Measurements from ENCODE around the gene TMEM59L. TPM values are rescaled to one million over a fixed set of nuclear protein-coding genes. Genes with fewer than 3 reads are reported as not detected.
"Not testable (repeated sequence)": the region's sequence is repeated elsewhere in the genome, so short reads cannot be mapped to it uniquely, and the experiment has no call there.

Gene TMEM59L
- total RNA-seq, 4 donors from 2014 or later = 3.1 to 12.6 (median 4.2) TPM; not detected in 1

DNA sequence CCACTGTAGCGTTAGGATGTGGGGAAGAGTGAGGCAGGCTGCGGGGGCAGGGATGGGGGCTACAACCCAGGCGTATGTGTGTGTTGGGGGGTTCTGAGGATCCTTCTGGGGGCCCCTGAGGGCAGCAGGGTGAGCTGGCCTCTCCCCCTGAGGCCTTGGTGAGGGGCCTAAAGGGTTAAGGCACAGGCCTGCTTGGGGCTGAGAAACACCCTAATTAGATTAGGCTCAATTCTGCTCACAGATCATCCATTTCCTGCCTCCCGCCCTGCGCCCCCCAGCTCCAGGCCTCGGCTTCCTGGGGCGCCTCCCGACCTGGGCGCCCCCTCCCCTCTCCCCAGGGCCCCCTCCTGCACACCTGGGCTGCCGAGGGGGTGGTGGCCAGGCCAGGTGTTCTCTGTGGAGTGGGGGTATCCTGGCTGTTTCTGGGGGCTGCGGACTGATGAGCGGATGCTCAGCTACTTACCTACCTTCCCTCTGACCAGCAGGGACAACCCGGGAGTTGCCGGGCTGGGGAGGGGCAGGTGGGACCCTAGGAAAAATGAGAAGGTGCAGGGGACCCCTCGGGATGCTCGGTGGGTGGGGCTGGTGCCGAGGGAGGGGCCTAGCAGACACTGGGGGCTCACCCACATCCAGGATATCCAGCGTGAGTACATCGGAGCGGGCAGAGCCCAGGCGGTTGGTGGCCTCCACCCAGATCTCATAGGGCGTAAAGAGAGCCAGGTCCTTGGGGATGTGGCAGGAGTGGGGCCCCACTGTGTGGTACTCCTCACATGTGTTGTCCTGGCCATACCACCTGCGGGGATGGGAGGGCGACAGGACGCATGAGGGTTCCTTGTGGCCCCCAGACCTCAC, 14.6 kb upstream of the TMEM59L start:
- peaks cover 0 to 26% (median 16%) of the 10 kb centered on the region in 4 donors for H3K4me1 ChIP-seq

DNA sequence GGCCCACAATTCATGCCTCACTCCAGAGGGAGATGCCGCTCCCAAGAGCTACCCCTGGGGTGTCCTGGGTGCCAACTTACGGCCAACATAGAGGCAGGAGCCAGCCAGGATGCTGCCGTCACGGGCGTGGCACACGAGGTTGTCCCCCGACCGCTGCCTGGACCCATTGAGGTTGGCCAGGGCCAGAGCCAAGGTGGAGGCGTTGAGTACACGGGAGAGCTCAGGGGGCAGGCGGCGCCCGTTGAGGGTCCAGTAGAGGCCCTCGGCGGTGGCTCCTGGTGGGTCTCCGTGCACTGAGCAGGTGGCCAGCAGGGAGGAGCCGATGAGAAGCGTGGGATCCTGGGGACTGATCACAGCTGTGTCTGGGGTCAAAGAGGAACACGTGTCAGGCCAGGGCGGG, 13.2 kb upstream of the TMEM59L start:
- Histone ChIP-seq H3K4me1 (peaks cover 0 to 28% (median 13%) of the 10 kb centered on the region in 4 donors), H3K36me3 (no peaks in the 10 kb centered on the region), H3K4me3 (no peak overlapping the region), H3K27ac (no peak overlapping the region), H3K9me3 (no peaks in the 10 kb centered on the region), H3K27me3 (peaks cover 2 to 62% of the 10 kb centered on the region in 2 donors)
- WGBS, 2 donors = 88 to 89% methylated on average over 20 of the region's 20 CpGs
- no peak for TF ChIP-seq POLR2A (IDR thresholded peaks at IDR 0.05)
- TF ChIP-seq EP300 (IDR thresholded peaks at IDR 0.05) = no peak
- TF ChIP-seq, protein P1, sequence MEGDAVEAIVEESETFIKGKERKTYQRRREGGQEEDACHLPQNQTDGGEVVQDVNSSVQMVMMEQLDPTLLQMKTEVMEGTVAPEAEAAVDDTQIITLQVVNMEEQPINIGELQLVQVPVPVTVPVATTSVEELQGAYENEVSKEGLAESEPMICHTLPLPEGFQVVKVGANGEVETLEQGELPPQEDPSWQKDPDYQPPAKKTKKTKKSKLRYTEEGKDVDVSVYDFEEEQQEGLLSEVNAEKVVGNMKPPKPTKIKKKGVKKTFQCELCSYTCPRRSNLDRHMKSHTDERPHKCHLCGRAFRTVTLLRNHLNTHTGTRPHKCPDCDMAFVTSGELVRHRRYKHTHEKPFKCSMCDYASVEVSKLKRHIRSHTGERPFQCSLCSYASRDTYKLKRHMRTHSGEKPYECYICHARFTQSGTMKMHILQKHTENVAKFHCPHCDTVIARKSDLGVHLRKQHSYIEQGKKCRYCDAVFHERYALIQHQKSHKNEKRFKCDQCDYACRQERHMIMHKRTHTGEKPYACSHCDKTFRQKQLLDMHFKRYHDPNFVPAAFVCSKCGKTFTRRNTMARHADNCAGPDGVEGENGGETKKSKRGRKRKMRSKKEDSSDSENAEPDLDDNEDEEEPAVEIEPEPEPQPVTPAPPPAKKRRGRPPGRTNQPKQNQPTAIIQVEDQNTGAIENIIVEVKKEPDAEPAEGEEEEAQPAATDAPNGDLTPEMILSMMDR (IDR thresholded peaks at IDR 0.05) = no peak
- no peak for DNase-seq (ENCODE audit: low spot score in 2 of 2)

More for the DNA sequence above, 14.6 kb upstream of the TMEM59L start:
- Histone ChIP-seq H3K4me3 (no peak overlapping the region), H3K36me3 (no peaks in the 10 kb centered on the region), H3K9me3 (no peaks in the 10 kb centered on the region), H3K27me3 (peaks cover 2 to 47% of the 10 kb centered on the region in 2 donors), H3K27ac (no peak overlapping the region)
- no peak for DNase-seq (ENCODE audit: low spot score in 2 of 2)
- 48 to 52% methylated on average over 14 to 21 of the region's 25 CpGs for WGBS, 2 donors
- no peak for TF ChIP-seq POLR2A (IDR thresholded peaks at IDR 0.05)
- no peak for TF ChIP-seq EP300 (IDR thresholded peaks at IDR 0.05)
- TF ChIP-seq, protein P1 (IDR thresholded peaks at IDR 0.05) = no peak

DNA sequence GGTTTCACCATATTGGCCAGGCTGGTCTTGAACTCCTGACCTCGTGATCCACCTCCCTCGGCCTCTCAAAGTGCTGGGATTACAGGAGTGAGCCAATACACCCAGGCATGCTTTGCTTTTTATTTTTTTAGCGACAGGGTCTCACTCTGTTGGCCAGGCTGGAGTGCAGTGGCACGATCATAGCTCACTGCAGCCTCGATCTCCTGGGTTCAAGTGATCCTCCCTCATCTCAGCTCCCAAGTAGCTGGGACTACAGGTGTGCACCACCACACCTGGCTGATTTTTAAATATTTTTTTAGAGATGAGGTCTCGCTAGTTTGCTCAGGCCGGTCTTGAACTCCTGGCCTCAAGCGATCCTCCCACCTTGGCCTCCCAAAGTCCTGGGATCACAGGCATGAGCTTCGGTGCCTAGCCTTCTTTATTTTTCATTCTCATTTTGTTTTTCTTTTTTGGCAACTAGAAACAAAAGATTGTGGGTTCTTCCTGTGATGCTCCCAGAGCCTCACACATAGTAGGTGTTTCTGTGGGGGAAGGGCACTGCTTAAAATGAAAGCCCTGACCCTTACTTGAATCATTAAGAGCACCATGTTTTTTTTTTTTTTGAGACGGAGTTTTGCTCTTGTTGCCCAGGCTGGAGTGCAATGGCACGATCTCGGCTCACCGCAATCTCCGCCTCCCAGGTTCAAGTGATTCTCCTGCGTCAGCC, 11.8 kb upstream of the TMEM59L start:
- Histone ChIP-seq H3K4me1 (peaks cover 0 to 29% (median 3%) of the 10 kb centered on the region in 4 donors), H3K27me3 (peaks cover 0 to 75% of the 10 kb centered on the region in 2 donors)
- 89 to 96% methylated on average over 15 of the region's 15 CpGs for WGBS, 2 donors
- H3K9me3 ChIP-seq; DNase-seq (ENCODE audit: low spot score in 2 of 2); H3K27ac ChIP-seq; H3K36me3 ChIP-seq; H3K4me3 ChIP-seq: not testable (repeated sequence)

DNA sequence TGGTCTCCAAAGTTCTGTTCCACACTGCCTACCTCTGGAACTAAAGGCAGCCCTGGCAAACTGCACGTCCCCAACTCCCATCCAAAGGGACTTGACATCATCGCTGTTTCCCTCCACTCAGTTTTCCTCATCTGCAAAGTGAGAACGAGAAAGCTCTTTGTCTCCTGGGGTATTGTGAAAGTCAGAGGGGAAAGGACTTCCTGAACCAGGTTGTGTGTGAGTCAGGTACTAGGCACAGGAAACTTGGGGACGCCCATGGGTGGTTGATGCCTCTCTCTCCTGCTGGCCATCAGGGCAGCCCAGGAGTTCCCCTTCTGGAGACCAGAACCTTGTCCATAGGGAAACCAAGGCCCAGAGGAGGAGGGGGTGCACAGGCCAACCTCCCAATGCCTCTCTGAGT, 10.8 kb upstream of the TMEM59L start:
- peaks cover 0 to 31% (median 6%) of the 10 kb centered on the region in 4 donors for H3K4me1 ChIP-seq
- 82 to 85% methylated on average over 4 of the region's 4 CpGs for WGBS, 2 donors
- H3K9me3 ChIP-seq = no peaks in the 10 kb centered on the region
- no peaks in the 10 kb centered on the region for H3K36me3 ChIP-seq
- no peak for DNase-seq (ENCODE audit: low spot score in 2 of 2)
- no peak for TF ChIP-seq EP300 (IDR thresholded peaks at IDR 0.05)
- TF ChIP-seq, protein P1 (IDR thresholded peaks at IDR 0.05) = no peak
- no peak for TF ChIP-seq POLR2A (IDR thresholded peaks at IDR 0.05)
- peaks cover 0 to 76% of the 10 kb centered on the region in 2 donors for H3K27me3 ChIP-seq
- no peak overlapping the region for H3K4me3 ChIP-seq
- H3K27ac ChIP-seq = no peak overlapping the region

DNA sequence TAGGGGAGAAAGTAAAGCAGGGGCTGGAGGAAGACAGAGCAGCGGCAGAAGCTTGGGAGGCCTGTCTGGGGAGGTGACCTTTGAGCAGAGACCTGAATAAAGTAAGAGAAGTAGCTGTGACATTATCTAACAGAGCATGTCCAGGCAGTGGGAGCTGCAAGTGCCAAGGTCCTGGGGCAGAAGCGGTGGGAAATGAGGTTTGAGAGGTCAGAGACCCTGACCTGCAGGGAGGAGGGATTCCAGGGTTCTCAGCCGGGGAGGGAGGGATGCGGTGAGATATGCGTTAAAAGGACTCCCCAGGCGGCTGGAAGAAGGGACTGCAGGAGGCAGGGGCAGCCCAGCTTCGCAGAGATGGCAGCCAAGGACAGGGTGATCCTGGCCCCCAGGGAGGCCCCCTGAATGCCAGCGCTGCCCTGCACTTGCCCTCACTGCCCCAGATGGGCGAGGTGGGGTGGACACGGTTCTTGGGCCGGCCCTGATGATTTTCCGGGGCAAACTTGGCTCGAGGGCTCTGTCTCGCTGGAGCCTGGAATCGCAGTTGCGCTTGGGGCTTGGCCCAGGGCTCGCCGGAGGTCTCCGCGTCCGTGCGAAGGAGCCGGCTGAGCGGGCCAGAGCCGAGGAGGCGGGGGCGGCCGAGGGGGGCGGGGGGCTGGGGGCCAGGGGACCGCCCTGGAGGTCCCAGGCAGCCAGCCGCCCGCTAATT, 9.3 kb upstream of the TMEM59L start:
- TF ChIP-seq POLR2A (IDR thresholded peaks at IDR 0.05) = no peak
- no peak for TF ChIP-seq EP300 (IDR thresholded peaks at IDR 0.05)
- TF ChIP-seq, protein P1 (IDR thresholded peaks at IDR 0.05) = no peak
- H3K9me3 ChIP-seq = no peaks in the 10 kb centered on the region
- H3K27ac ChIP-seq = peak overlapping the region in 1 of 4 donors; percentile 57
- H3K36me3 ChIP-seq = no peaks in the 10 kb centered on the region
- no peak for DNase-seq (ENCODE audit: low spot score in 2 of 2)
- WGBS, 2 donors = 7% methylated on average over 23 to 28 of the region's 32 CpGs
- peaks cover 2 to 43% (median 13%) of the 10 kb centered on the region in 4 donors for H3K4me1 ChIP-seq
- peaks cover 3 to 77% of the 10 kb centered on the region in 2 donors for H3K27me3 ChIP-seq
- no peak overlapping the region for H3K4me3 ChIP-seq

All from tibial nerve (tissue), 4 donors.